ENCODE results near the gene ALDH3B1. TPM values are rescaled to one million over a fixed set of nuclear protein-coding genes. Genes with fewer than 3 reads are reported as not detected.

The ALDH3B1 gene
- total and polyA plus RNA-seq, 9 of the 15 experiments (the other 6 are each of a cell fraction or from before 2014, with no cell fraction given), result 0.01 to 0.35 (median 0.07) TPM; not detected in 2

- TF ChIP-seq ETV5 (CRISPR knock-in tag; IDR thresholded peaks at IDR 0.05; ENCODE audit: low read depth), result no peak
- TF ChIP-seq BHLHE40 (IDR thresholded peaks at IDR 0.05; ENCODE audit: low read length), result peak; percentile 96
- TF ChIP-seq NBN (IDR thresholded peaks at IDR 0.05; ENCODE audit: low read depth), result no peak
- TF ChIP-seq HDAC3 (IDR thresholded peaks at IDR 0.05; ENCODE audit: borderline replicate concordance, partially characterized antibody), result peak; percentile 73
- no peak for TF ChIP-seq PHF20 (IDR thresholded peaks at IDR 0.05; ENCODE audit: partially characterized antibody)
- peak; percentile 63 to 74 for TF ChIP-seq RAD21 (CRISPR knock-in tag; conservative IDR thresholded peaks at IDR 0.05 in 1 of 2, IDR thresholded peaks at IDR 0.05 in 1 of 2)
- no peak for TF ChIP-seq FOXP4 (CRISPR knock-in tag; IDR thresholded peaks at IDR 0.05; ENCODE audit: borderline replicate concordance)
- peak; percentile 78 for TF ChIP-seq TEAD4 (IDR thresholded peaks at IDR 0.05; ENCODE audit: low read length)
- TF ChIP-seq TEAD4 (CRISPR knock-in tag; IDR thresholded peaks at IDR 0.05; ENCODE audit: borderline replicate concordance), result no peak
- no peak for TF ChIP-seq EZH2 (IDR thresholded peaks at IDR 0.05; ENCODE audit: borderline replicate concordance, low read depth, low read length)
- TF ChIP-seq MEF2A (IDR thresholded peaks at IDR 0.05; ENCODE audit: control insufficient read depth, low read depth, low read length), result no peak
- peak; percentile 88 for TF ChIP-seq HDAC2 (IDR thresholded peaks at IDR 0.05)
- TF ChIP-seq ZMIZ1 (IDR thresholded peaks at IDR 0.05; ENCODE audit: low read depth in 2 of 2, low read length in 2 of 2), result 0 out of 4 replicates have a peak, but pooled peaks of 1 of the 2 experiments have one; percentile 29
- TF ChIP-seq MTA1 (IDR thresholded peaks at IDR 0.05; ENCODE audit: borderline replicate concordance), result peak; percentile 23; the same call in 1 of the 2 replicates
- TF ChIP-seq KLF6 (CRISPR knock-in tag; IDR thresholded peaks at IDR 0.05; ENCODE audit: borderline replicate concordance), result no peak
- peak; percentile 65; the same call in 1 of the 2 replicates for TF ChIP-seq BCOR (IDR thresholded peaks at IDR 0.05)
These were observed 587 bp upstream of the ALDH3B1 start (continued) for GRCh38 chr11:68009391-68010089.

Measured in K562 (cell line).